AG08395 (cell line): ENCODE measurements around the gene PDE1A.

ENCODE experiments used
- DNase-seq: peaks from one replicate; pipeline ENCODE4 v3.0.0; 2012; ENCODE audit warnings: mixed read lengths, low spot score

PDE1A gene

GRCh38 chr2:182128821-182129707, 297.8 kb downstream of the PDE1A start:
- no peak for DNase-seq

DNA sequence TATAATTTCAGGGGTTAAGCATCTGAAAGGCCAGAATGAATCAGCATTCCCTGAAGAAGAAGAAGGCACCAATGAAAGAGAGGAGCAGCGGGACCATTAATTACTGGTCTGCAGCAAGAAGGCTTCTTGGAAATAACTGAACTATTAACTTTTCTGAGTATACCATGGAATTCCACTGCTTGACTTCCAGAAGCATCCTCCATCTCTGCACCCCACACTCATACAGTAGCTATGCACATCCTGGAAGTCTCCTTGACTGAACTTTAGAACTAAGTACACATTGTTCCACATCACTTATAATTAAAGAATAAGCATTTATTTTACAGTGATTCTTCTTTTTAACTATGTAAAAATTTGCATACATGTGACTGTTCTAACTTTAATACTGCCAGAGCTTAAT, 309.6 kb downstream of the PDE1A start:
- no peak for DNase-seq

- no peak for DNase-seq
These were observed 310.1 kb downstream of the PDE1A start for GRCh38 chr2:182116774-182117173.

DNA sequence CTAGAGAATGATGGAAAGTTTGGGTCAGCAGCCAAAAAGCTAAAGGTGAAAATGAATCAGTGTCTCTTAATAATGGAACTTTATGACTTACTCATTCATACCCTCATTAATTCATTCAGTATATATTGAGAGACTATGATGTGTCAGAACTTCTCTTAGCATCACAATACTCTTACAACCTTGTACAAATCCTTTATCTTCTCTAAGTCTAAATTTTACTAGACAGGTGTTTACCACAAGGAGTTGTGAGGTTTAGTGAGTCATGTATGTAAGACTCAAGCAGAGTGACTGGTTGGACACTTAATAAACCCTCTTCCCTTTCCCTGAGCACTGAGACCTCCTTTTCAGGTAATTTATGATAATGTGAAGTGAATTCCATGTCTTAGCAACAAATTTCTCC, 311.6 kb downstream of the PDE1A start:
- DNase-seq = no peak

DNA sequence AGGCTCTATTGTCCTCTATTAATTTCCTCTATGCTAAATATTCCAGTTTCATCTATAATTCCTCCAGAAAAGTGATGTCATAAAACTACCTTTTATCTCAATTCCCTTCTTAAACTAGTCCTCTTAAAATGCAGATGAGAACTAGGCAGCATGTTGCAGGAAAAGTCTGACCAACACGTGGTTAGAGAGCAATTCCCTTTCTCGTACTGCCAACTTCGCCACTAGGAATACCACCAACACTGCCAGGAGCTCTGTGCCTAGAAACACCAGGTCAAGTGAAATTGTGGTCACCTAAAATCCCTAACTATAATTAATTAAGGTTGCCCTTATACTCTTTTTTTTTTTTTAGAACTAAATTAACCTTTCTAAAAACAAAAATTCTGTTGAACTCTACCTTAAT, 313.5 kb downstream of the PDE1A start:
- DNase-seq = no peak

- no peak for DNase-seq
These were observed 316.5 kb downstream of the PDE1A start for GRCh38 chr2:182110347-182110746.

- no peak for DNase-seq
These were observed 323.3 kb downstream of the PDE1A start for GRCh38 chr2:182103526-182103925.

DNA sequence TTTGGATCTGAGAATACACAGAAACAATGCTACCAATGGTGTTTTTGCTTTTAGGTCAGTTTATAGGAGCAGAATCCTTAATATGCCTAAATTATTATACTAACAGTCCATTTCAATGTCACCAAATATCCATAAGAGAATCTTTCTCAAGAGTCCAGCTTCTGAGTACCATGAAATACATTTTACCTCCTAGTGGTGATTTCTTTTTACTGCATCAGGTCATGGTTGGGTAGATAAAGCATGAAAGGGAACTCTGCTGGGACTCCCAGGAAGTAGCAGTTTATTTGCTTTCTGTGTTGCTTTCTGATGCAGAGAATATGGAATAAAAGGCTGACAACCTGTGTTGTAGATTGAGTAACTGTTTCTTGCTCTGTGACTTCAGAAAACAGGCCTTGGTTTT, 325.6 kb downstream of the PDE1A start:
- DNase-seq = no peak

GRCh38 chr2:182098648-182099047, 328.2 kb downstream of the PDE1A start:
- DNase-seq = no peak

DNA sequence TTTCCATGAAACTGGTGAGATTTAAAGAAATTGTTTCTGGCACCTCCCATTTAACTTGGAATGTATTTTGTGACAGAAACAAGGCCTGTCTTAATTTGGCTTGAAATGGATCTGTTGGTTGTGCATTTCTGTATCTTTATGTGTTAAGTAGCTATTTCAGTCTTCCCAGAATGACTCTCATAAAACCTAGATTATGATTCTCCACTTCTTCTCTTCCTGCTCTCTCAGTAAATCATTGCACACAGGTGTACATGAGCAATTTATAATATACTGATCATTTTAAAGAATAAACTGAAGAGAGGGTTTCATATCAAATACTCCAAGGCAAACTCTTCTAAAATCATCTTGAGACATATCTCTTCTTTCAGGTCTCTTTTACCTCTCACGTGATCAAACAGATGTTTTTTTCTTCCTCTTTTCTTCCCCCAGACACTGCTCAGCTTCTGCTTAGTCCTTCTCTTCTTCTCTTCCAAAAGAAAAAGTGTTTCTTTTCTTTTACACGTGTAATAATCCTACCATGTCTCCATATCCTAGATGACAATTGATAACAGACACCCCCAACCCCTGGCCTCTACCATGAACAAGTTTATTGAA, 329.2 kb downstream of the PDE1A start:
- DNase-seq = no peak

DNA sequence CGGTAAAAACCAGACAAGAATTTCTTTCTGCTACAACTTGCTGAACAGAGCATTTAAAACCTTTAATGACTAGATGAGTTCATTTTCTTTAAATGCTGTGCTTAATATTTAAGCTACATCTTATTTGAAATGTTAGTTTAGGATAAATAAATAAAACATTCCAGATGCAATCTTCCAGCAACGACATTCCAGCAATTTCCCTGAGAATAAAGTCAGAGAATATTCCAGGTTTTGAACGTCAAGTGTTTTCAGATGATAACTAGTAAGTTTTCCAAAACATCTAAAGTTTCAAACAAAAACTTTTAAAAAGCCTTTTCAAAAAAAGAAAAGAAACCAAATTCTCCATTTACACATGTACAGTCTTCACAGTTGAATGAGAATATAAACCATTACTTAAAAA, 336.4 kb downstream of the PDE1A start:
- no peak for DNase-seq
